BJ (cell line): ENCODE measurements around the gene LMLN. TPM values are rescaled to one million over a fixed set of nuclear protein-coding genes. Genes with fewer than 3 reads are reported as not detected.
"Not testable (repeated sequence)": the region's sequence is repeated elsewhere in the genome, so short reads cannot be mapped to it uniquely, and the experiment has no call there.

Source experiments
- CTCF ChIA-PET: fragments of 350-600 bp; formaldehyde crosslinking; extraction: SDS; loops from one replicate; lab custom pipeline; 2021; ENCODE audit warnings: antibody characterized with exemption, inconsistent platforms; lab: Yijun Ruan, JAX
- POLR2A ChIA-PET: fragments of 300-600 bp; sonication (Branson Sonifier 250); formaldehyde crosslinking; extraction: SDS; loops from one replicate; lab custom pipeline; 2021; ENCODE audit warnings: antibody characterized with exemption; lab: Charles Lee
- DNase-seq: peaks from one replicate; pipeline ENCODE4 v3.0.0-alpha.2; 2011; ENCODE audit warnings: low read depth
- H3K27me3 ChIP-seq: 2 replicates; pipeline ENCODE4 v1.6.0; 2011; ENCODE audit warnings: low read length; ENCODE audit not compliant: control insufficient read depth, insufficient read depth
- H3K36me3 ChIP-seq: 2 replicates; pipeline ENCODE4 v1.5.1; 2011; ENCODE audit warnings: low read length; ENCODE audit not compliant: control insufficient read depth, insufficient read depth
- H3K4me3 ChIP-seq: 2 replicates; pipeline ENCODE4 v1.5.1; 2011; ENCODE audit warnings: low read depth, mild to moderate bottlenecking, control low read depth, low read length
- CTCF ChIP-seq: IDR thresholded peaks from 2 replicates; pipeline ENCODE4 v1.5.1; 2011; ENCODE audit warnings: low read depth, mild to moderate bottlenecking, control low read depth, inconsistent platforms, low read length, moderate library complexity; ENCODE audit not compliant: insufficient read depth
- polyA plus RNA-seq: library from polyadenylated mRNA; depleted of rRNA; stranded (reverse); fragments of >200 nt; gene quantifications from 2 replicates; pipeline ENCODE4 v1.2.3, GENCODE V29; 2011

LMLN gene
- polyA plus RNA-seq, 1 experiment, result 4.5 TPM

- POLR2A ChIA-PET, result no interaction called here
- TF ChIP-seq CTCF, result no peak
- CTCF ChIA-PET, result interaction anchor here (1.3 to 1.4 kb wide), 2 partner anchors 11 to 48 kb away, joined by 3 to 8 read pairs; no protein-coding TSS in a partner anchor
- peaks cover 17% of the 10 kb centered on the region for H3K36me3 ChIP-seq
- no peak overlapping the region for H3K4me3 ChIP-seq
- DNase-seq, result no peak
- H3K27me3 ChIP-seq, result no peaks in the 10 kb centered on the region
These were observed 6.1 kb upstream of the LMLN start for GRCh38 chr3:197953881-197954280.

GRCh38 chr3:197955892-197956477 lies 4.0 kb upstream of the LMLN start:
- ChIA-PET CTCF (no interaction called here), POLR2A (no interaction called here)
- H3K36me3 ChIP-seq, result peaks cover 17% of the 10 kb centered on the region
- no peak for TF ChIP-seq CTCF
- H3K27me3 ChIP-seq, result no peaks in the 10 kb centered on the region
- DNase-seq, result no peak
- H3K4me3 ChIP-seq, result no peak overlapping the region

- POLR2A ChIA-PET, result no interaction called here
- no peak for TF ChIP-seq CTCF
- CTCF ChIA-PET, result no interaction called here
These were observed 3.4 kb upstream of the LMLN start for GRCh38 chr3:197956626-197956988.

GRCh38 chr3:197957790-197958133 lies 2.3 kb upstream of the LMLN start:
- Histone ChIP-seq H3K27me3 (no peaks in the 10 kb centered on the region), H3K4me3 (no peak overlapping the region), H3K36me3 (peaks cover 14% of the 10 kb centered on the region)
- no peak for TF ChIP-seq CTCF
- no peak for DNase-seq
- ChIA-PET POLR2A (no interaction called here), CTCF (no interaction called here)

More at GRCh38 chr3:197956626-197956988, 3.4 kb upstream of the LMLN start:
- Histone ChIP-seq H3K27me3 (no peaks in the 10 kb centered on the region), H3K36me3 (peaks cover 15% of the 10 kb centered on the region), H3K4me3 (no peak overlapping the region)
- DNase-seq, result no peak

GRCh38 chr3:197958346-197958745 lies 1.7 kb upstream of the LMLN start:
- Histone ChIP-seq H3K27me3 (no peaks in the 10 kb centered on the region), H3K36me3 (peaks cover 11% of the 10 kb centered on the region), H3K4me3 (no peak overlapping the region)
- ChIA-PET CTCF (no interaction called here), POLR2A (no interaction called here)
- TF ChIP-seq CTCF, result no peak
- DNase-seq, result no peak

- DNase-seq, H3K27me3 ChIP-seq, CTCF ChIA-PET, POLR2A ChIA-PET, H3K4me3 ChIP-seq: not testable (repeated sequence)
- H3K36me3 ChIP-seq, result peaks cover 11% of the 10 kb centered on the region
These were observed 1.2 kb upstream of the LMLN start for GRCh38 chr3:197958848-197959247.
